ENCODE measurements around the gene PCGF2.

DNA sequence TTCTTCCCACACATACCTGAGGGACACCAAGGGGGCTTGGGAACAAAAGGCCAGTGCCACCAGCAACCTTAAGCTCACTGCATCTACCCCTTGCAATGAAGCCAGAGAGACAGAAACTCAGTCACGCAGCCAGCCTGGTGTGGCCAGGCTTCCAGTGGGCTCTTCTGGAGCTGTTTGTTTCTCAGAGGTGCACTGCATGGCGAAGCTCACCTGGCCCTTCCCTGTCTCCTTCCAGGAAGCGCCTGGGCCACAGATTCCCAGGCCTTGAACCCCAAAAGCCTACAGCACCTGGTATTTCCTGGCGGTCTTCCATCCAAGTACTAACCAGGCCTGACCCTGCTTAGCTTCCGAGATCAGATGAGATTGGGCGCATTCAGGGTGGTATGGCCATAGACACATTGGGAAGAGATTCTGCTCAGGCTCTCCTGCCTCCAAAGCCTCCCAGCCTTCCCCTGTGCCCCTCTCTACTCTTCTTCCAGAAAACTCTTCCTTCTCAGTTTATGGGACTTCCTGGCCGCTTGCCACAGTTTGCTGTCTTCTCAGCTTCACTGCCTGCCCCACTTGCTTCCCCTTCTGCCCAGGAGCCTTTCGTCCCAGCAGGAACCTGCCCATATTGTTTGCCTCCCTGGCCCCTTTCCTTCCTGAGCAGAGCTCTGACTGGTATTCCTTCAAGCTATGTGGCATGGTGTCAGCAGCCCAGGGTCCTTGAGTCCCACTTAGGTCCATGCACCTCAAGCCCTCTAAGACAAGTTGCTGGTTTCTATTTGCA lies 16.4 kb downstream of the PCGF2 start:
- TF ChIP-seq, protein P1, sequence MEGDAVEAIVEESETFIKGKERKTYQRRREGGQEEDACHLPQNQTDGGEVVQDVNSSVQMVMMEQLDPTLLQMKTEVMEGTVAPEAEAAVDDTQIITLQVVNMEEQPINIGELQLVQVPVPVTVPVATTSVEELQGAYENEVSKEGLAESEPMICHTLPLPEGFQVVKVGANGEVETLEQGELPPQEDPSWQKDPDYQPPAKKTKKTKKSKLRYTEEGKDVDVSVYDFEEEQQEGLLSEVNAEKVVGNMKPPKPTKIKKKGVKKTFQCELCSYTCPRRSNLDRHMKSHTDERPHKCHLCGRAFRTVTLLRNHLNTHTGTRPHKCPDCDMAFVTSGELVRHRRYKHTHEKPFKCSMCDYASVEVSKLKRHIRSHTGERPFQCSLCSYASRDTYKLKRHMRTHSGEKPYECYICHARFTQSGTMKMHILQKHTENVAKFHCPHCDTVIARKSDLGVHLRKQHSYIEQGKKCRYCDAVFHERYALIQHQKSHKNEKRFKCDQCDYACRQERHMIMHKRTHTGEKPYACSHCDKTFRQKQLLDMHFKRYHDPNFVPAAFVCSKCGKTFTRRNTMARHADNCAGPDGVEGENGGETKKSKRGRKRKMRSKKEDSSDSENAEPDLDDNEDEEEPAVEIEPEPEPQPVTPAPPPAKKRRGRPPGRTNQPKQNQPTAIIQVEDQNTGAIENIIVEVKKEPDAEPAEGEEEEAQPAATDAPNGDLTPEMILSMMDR (IDR thresholded peaks at IDR 0.05) = no peak
- no peak for TF ChIP-seq POLR2A (IDR thresholded peaks at IDR 0.05)
